HEK293 (cell line): Measurements from ENCODE around the gene SLC30A3.
"Not testable (repeated sequence)": the region's sequence is repeated elsewhere in the genome, so short reads cannot be mapped to it uniquely, and the experiment has no call there.

Source experiments
- CTCF ChIA-PET: fragments of 350-600 bp; formaldehyde crosslinking; extraction: SDS; loops from one replicate; lab custom pipeline; 2021; ENCODE audit warnings: antibody characterized with exemption; lab: Yijun Ruan, JAX
- POLR2A ChIA-PET: fragments of 300-600 bp; formaldehyde crosslinking; extraction: SDS; loops from one replicate; lab custom pipeline; 2020; ENCODE audit warnings: antibody characterized with exemption, inconsistent platforms; lab: Yijun Ruan, JAX
- H3K27ac ChIP-seq: fragments of 200-500 bp; sonication (Bioruptor generic); 2 replicates; pipeline ENCODE4 v1.5.1; 2014; ENCODE audit warnings: low read depth, low read length, control low read depth, inconsistent platforms; ENCODE audit errors: extremely low read depth
- H3K36me3 ChIP-seq, 2 experiments: fragments of 200-500 bp in 1 of 2; sonication (Bioruptor generic) in 1 of 2; 1 replicate in 1 of 2; 2 replicates in 1 of 2; pipeline ENCODE4 v1.5.1; 2014 to 2017; ENCODE audit warnings: inconsistent platforms in 2 of 2, low read length in 2 of 2; ENCODE audit not compliant: control insufficient read depth in 2 of 2, insufficient read depth in 1 of 2
- H3K4me1 ChIP-seq: fragments of 200-500 bp; sonication (Bioruptor generic); 2 replicates; pipeline ENCODE4 v1.5.1; 2014; ENCODE audit warnings: mild to moderate bottlenecking, low read length, inconsistent platforms; ENCODE audit not compliant: control insufficient read depth, insufficient read depth
- H3K4me3 ChIP-seq: 2 replicates; pipeline ENCODE4 v1.5.1; 2011; ENCODE audit warnings: low read depth, mild to moderate bottlenecking, control low read depth, low read length, moderate library complexity
- H3K9me3 ChIP-seq: fragments of 200-500 bp; sonication (Bioruptor generic); 2 replicates; pipeline ENCODE4 v1.5.1; 2014; ENCODE audit warnings: low read depth, low read length, inconsistent platforms; ENCODE audit not compliant: control insufficient read depth, insufficient read depth
- PRDM1 ChIP-seq: fragments of 450-650 bp; formaldehyde crosslinking; IDR thresholded peaks from 2 replicates; pipeline ENCODE4; 2016; ENCODE audit warnings: missing biosample characterization, missing genetic modification characterization
- SCRT1 ChIP-seq: fragments of 450-650 bp; formaldehyde crosslinking; IDR thresholded peaks from 2 replicates; pipeline ENCODE4 v1.5.1; 2016; ENCODE audit warnings: missing biosample characterization, missing genetic modification characterization, borderline replicate concordance
- SP7 ChIP-seq: fragments of 450-650 bp; formaldehyde crosslinking; IDR thresholded peaks from 2 replicates; pipeline ENCODE4 v1.5.1; 2016; ENCODE audit warnings: missing biosample characterization, missing genetic modification characterization
- TRIM28 ChIP-seq: IDR thresholded peaks from 2 replicates; pipeline ENCODE4 v1.6.1; 2011; ENCODE audit warnings: low read length, control low read depth, borderline replicate concordance
- YY2 ChIP-seq: fragments of 450-650 bp; formaldehyde crosslinking; IDR thresholded peaks from 2 replicates; pipeline ENCODE4 v1.5.1; 2016; ENCODE audit warnings: missing biosample characterization, missing genetic modification characterization
- ZNF311 ChIP-seq: fragments of 450-650 bp; formaldehyde crosslinking; IDR thresholded peaks from 2 replicates; pipeline ENCODE4 v1.5.1; 2017; ENCODE audit warnings: missing biosample characterization, missing genetic modification characterization, borderline replicate concordance
- ZNF335 ChIP-seq: fragments of 450-650 bp; formaldehyde crosslinking; conservative IDR thresholded peaks from 2 replicates; pipeline ENCODE4 v1.5.1; 2016; ENCODE audit warnings: missing biosample characterization, missing genetic modification characterization
- ZNF366 ChIP-seq: fragments of 450-650 bp; formaldehyde crosslinking; conservative IDR thresholded peaks from 2 replicates; pipeline ENCODE4 v1.5.1; 2016; ENCODE audit warnings: missing biosample characterization, missing genetic modification characterization
- ZNF404 ChIP-seq: fragments of 450-650 bp; formaldehyde crosslinking; IDR thresholded peaks from 2 replicates; pipeline ENCODE4 v1.5.1; 2017; ENCODE audit warnings: missing biosample characterization, missing genetic modification characterization
- ZNF423 ChIP-seq: fragments of 450-650 bp; formaldehyde crosslinking; IDR thresholded peaks from 2 replicates; pipeline ENCODE4 v1.5.1; 2016; ENCODE audit warnings: missing biosample characterization, missing genetic modification characterization
- ZNF510 ChIP-seq: fragments of 450-650 bp; formaldehyde crosslinking; IDR thresholded peaks from 2 replicates; pipeline ENCODE4 v1.5.1; 2018; ENCODE audit warnings: mild to moderate bottlenecking, missing genetic modification characterization, missing biosample characterization; ENCODE audit not compliant: insufficient replicate concordance
- ZNF529 ChIP-seq: fragments of 450-650 bp; formaldehyde crosslinking; IDR thresholded peaks from 2 replicates; pipeline ENCODE4 v1.5.1; 2017; ENCODE audit warnings: missing genetic modification characterization, missing biosample characterization; ENCODE audit not compliant: insufficient replicate concordance
- ZNF530 ChIP-seq: fragments of 450-650 bp; formaldehyde crosslinking; IDR thresholded peaks from 2 replicates; pipeline ENCODE4 v1.5.1; 2016; ENCODE audit warnings: low read depth, missing biosample characterization, missing genetic modification characterization
- ZSCAN30 ChIP-seq: fragments of 450-650 bp; IDR thresholded peaks from 2 replicates; pipeline ENCODE4 v1.5.1; 2018; ENCODE audit warnings: missing biosample characterization, mild to moderate bottlenecking, missing genetic modification characterization, moderate library complexity
- ZXDB ChIP-seq: fragments of 450-650 bp; formaldehyde crosslinking; IDR thresholded peaks from 2 replicates; pipeline ENCODE4 v1.5.1; 2016; ENCODE audit warnings: missing biosample characterization, missing genetic modification characterization
- TF ChIP-seq, protein P1 (sequence below): fragments of 450-650 bp; formaldehyde crosslinking; optimal IDR thresholded peaks from 2 replicates; pipeline ENCODE3; 2016; ENCODE audit warnings: missing biosample characterization, mild to moderate bottlenecking, missing genetic modification characterization
- TF ChIP-seq, protein P2 (sequence below): fragments of 450-650 bp; formaldehyde crosslinking; IDR thresholded peaks from 2 replicates; pipeline ENCODE4 v1.5.1; 2017; ENCODE audit warnings: missing biosample characterization, missing genetic modification characterization
- TF ChIP-seq, protein P3 (sequence below): fragments of 450-650 bp; formaldehyde crosslinking; IDR thresholded peaks from 2 replicates; pipeline ENCODE4 v1.5.1; 2016; ENCODE audit warnings: missing biosample characterization, missing genetic modification characterization
- TF ChIP-seq, protein P4 (sequence below): fragments of 450-650 bp; formaldehyde crosslinking; IDR thresholded peaks from 2 replicates; pipeline ENCODE4 v1.5.1; 2016; ENCODE audit warnings: missing biosample characterization, missing genetic modification characterization

SLC30A3 gene

DNA sequence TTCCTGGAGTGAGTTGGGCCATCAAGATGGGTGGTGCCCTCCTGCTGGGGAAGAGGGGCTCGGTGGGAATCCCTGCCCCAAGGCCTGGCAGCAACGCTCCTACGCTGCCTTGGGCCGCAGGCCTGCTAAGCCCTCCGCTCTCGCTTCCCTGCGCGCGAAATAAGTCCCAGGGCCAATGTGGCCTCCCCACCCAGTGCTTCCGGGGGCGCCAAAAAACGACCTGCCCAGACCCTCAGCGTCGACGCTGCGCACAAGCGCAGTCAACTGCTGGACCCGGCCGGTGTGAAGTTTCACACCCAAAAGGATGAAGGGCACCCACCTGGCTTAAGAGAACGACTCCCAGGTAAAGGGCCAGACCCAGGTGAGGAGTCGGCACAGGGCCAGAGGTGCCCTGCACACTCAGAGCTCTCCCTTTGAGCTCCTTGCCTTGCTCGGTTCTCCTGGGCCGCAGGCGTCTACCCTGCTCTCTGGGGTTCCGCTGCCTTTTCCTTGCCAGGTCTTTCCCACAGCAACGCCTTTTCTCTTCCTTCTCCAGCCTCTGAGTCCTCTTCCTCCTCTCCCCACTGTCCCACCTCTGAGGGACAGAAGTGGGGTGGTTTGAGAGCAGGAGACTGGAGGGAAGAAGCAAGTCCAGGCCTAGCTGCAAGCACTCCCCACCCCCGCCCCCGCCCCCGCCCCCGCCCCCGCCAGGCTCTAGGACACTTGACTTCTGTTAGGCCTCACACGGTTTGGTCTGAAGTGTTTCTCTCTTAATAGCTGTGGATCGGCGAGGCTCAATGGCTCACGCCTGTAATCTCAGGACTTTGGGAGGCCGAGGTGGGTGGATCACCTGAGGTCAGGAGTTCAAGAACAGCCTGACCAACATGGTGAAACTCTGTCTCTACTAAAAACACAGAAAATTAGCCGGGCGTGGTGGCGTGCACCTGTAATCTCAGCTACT is 12.6 kb upstream of the SLC30A3 start, which contains the start of gene DNAJC5G:
DNAJC5G (plus strand) TSS at position 223 of the 940 bp plus-strand sequence. CDS start 1,296 bp downstream, outside the sequence.
- ChIA-PET POLR2A (interaction anchor here (0.6 kb wide), 1 partner anchor 8 kb away, joined by 3 read pairs; no protein-coding TSS in a partner anchor), CTCF (interaction anchor here (1.1 to 6.9 kb wide), 3 partner anchors 10 to 25 kb away, joined by 3 to 87 read pairs (median 7); no protein-coding TSS in a partner anchor)
- Histone ChIP-seq H3K4me1 (no peaks in the 10 kb centered on the region), H3K9me3 (no peaks in the 10 kb centered on the region), H3K36me3 (no peaks in the 10 kb centered on the region), H3K4me3 (no peak within 1 kb of the TSS), H3K27ac (no peak within 1 kb of the TSS)
- no peak for TF ChIP-seq ZNF510 (tag by site-specific recombination)
- TF ChIP-seq TRIM28: no peak
- TF ChIP-seq ZNF311 (tag by site-specific recombination): no peak
- no peak for TF ChIP-seq ZXDB (tag by site-specific recombination)
- no peak for TF ChIP-seq ZSCAN30
- TF ChIP-seq, protein P1, sequence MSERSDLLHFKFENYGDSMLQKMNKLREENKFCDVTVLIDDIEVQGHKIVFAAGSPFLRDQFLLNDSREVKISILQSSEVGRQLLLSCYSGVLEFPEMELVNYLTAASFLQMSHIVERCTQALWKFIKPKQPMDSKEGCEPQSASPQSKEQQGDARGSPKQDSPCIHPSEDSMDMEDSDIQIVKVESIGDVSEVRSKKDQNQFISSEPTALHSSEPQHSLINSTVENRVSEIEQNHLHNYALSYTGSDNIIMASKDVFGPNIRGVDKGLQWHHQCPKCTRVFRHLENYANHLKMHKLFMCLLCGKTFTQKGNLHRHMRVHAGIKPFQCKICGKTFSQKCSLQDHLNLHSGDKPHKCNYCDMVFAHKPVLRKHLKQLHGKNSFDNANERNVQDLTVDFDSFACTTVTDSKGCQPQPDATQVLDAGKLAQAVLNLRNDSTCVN (tag by site-specific recombination): no peak
- no peak for TF ChIP-seq SCRT1 (tag by site-specific recombination)
- no peak for TF ChIP-seq ZNF366 (tag by site-specific recombination)
- TF ChIP-seq ZNF404: no peak
- TF ChIP-seq ZNF529 (tag by site-specific recombination): no peak
- TF ChIP-seq, protein P2, sequence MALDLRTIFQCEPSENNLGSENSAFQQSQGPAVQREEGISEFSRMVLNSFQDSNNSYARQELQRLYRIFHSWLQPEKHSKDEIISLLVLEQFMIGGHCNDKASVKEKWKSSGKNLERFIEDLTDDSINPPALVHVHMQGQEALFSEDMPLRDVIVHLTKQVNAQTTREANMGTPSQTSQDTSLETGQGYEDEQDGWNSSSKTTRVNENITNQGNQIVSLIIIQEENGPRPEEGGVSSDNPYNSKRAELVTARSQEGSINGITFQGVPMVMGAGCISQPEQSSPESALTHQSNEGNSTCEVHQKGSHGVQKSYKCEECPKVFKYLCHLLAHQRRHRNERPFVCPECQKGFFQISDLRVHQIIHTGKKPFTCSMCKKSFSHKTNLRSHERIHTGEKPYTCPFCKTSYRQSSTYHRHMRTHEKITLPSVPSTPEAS (tag by site-specific recombination): no peak
- no peak for TF ChIP-seq ZNF335 (tag by site-specific recombination)
- no peak for TF ChIP-seq PRDM1 (tag by site-specific recombination)

DNA sequence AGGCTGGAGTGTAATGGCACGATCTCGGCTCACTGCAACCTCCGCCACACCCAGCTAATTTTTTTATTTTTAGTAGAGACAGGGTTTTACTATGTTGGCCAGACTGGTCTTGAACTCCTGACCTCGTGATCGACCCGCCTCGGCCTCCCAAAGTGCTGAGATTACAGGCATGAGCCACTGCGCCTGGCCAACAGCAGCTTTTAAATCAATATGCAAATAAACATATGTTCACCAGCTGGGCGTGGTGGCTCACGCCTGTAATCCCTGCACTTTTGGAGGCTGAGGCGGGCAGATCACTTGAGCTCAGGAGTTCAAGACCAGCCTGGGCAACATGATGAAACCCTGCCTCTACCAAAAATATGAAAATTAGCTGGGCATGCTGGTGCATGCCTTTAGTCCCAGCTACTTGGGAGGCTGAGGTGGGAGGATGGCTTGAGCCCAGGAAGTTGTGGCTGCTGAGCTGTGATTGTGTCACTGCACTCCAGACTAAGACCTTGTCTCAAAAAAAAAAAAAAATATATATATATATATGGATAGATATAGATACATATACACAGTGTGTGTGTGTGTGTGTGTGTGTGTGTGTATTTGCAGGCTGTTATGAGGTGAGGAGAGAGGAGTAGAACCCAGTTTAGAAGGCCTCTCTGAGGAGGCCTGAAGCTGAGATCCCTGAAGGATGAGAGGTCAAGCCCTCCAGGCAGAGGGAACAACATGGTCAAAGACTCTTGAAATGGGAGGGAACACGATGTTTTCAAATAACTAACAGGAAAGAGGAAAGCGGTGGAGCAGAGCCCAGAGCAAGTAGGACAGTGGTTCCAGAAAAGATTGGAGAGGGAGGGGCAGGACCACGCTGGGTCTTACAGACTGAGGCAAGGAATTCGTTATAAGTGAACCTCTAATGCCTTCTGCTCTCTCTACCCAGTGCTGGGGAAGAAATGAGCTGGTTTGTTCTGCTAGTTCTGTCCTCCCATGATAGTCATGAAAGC is 10.0 kb upstream of the SLC30A3 start:
- H3K36me3 ChIP-seq, H3K27ac ChIP-seq, H3K4me1 ChIP-seq, H3K4me3 ChIP-seq, H3K9me3 ChIP-seq: not testable (repeated sequence)
- ChIA-PET CTCF (interaction anchor here (0.7 to 5.1 kb wide), 7 partner anchors 8 to 634 kb away, joined by 3 to 41 read pairs (median 6); partner anchors contain the start of gene TRIM54), POLR2A (interaction anchor here (0.6 kb wide), 1 partner anchor 431 kb away, joined by 7 read pairs; no protein-coding TSS in a partner anchor)

DNA sequence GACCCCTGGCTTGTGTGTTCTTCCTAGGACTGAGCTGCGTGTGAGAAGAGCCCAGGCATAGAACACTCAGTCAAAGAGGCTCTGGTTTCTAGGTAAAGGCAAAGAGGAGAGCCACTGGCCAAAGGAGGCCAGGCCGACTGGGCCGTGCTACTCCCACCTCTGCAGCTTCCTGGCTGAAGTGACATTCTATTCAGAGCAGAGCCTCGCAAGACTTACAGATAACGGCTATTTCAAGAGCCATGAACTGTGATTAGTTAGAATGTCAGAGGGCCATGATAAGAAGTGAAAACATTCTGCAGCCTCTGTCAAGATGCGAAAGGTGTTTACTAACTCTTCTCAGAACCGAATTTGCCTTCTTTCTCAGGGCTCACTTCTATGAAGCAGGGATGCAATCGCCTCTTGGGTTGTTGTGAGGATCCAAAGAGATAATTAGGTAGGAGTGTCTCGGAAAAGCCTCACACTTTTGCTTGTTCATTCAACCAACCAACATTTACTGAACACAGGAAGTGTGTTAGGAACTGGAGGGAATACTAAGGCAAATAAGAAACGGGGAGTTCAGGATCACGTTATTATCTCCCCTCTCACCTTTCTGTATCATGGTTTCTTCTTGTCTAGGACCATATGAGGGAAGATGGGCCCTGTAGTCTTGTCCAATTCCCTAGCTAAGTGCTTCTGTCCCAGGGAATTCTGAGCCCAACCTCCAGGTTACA is 8.9 kb upstream of the SLC30A3 start:
- Histone ChIP-seq H3K4me3 (no peak overlapping the region), H3K4me1 (no peaks in the 10 kb centered on the region), H3K9me3 (no peaks in the 10 kb centered on the region), H3K36me3 (no peaks in the 10 kb centered on the region), H3K27ac (no peak overlapping the region)
- ChIA-PET CTCF (interaction anchor here (0.8 to 5.1 kb wide), 7 partner anchors 9 to 255 kb away, joined by 3 to 41 read pairs (median 3); partner anchors contain the start of gene TRIM54), POLR2A (no interaction called here)
- TF ChIP-seq ZNF530 (tag by site-specific recombination): no peak
- no peak for TF ChIP-seq SP7 (tag by site-specific recombination)
- TF ChIP-seq ZNF423 (tag by site-specific recombination): no peak
- TF ChIP-seq, protein P3, sequence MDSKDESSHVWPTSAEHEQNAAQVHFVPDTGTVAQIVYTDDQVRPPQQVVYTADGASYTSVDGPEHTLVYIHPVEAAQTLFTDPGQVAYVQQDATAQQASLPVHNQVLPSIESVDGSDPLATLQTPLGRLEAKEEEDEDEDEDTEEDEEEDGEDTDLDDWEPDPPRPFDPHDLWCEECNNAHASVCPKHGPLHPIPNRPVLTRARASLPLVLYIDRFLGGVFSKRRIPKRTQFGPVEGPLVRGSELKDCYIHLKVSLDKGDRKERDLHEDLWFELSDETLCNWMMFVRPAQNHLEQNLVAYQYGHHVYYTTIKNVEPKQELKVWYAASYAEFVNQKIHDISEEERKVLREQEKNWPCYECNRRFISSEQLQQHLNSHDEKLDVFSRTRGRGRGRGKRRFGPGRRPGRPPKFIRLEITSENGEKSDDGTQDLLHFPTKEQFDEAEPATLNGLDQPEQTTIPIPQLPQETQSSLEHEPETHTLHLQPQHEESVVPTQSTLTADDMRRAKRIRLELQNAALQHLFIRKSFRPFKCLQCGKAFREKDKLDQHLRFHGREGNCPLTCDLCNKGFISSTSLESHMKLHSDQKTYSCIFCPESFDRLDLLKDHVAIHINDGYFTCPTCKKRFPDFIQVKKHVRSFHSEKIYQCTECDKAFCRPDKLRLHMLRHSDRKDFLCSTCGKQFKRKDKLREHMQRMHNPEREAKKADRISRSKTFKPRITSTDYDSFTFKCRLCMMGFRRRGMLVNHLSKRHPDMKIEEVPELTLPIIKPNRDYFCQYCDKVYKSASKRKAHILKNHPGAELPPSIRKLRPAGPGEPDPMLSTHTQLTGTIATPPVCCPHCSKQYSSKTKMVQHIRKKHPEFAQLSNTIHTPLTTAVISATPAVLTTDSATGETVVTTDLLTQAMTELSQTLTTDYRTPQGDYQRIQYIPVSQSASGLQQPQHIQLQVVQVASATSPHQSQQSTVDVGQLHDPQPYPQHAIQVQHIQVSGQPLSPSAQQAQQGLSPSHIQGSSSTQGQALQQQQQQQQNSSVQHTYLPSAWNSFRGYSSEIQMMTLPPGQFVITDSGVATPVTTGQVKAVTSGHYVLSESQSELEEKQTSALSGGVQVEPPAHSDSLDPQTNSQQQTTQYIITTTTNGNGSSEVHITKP (tag by site-specific recombination): peak; percentile 51; the same call in 1 of the 2 replicates
- no peak for TF ChIP-seq YY2 (tag by site-specific recombination)
- TF ChIP-seq, protein P4, sequence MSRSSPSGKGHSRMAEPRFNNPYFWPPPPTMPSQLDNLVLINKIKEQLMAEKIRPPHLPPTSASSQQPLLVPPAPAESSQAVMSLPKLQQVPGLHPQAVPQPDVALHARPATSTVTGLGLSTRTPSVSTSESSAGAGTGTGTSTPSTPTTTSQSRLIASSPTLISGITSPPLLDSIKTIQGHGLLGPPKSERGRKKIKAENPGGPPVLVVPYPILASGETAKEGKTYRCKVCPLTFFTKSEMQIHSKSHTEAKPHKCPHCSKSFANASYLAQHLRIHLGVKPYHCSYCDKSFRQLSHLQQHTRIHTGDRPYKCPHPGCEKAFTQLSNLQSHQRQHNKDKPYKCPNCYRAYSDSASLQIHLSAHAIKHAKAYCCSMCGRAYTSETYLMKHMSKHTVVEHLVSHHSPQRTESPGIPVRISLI (tag by site-specific recombination): no peak
